GM21528 (cell line): ENCODE data around the gene RAB20.
"Not testable (repeated sequence)": the region's sequence is repeated elsewhere in the genome, so short reads cannot be mapped to it uniquely, and the experiment has no call there.

ENCODE experiments used
- ATAC-seq: cut with Tn5 transposase; IDR thresholded peaks from one replicate; pipeline ENCODE4 v1.9.1; 2021; ENCODE audit warnings: mild to moderate bottlenecking, moderate library complexity; ENCODE audit not compliant: unreplicated experiment, low FRiP score

Gene RAB20

GRCh38 chr13:110512198-110512740, 49.3 kb downstream of the RAB20 start:
- no peak for ATAC-seq

- ATAC-seq: no peak
These were observed 49.9 kb downstream of the RAB20 start for GRCh38 chr13:110511509-110512181.

GRCh38 chr13:110509971-110510786, 51.3 kb downstream of the RAB20 start:
- ATAC-seq: peak; percentile 69

- ATAC-seq: no peak
These were observed 52.0 kb downstream of the RAB20 start for GRCh38 chr13:110509478-110509926.

GRCh38 chr13:110507678-110508381, 53.7 kb downstream of the RAB20 start:
- ATAC-seq: no peak

- ATAC-seq: no peak
These were observed 54.5 kb downstream of the RAB20 start for GRCh38 chr13:110506859-110507566.

GRCh38 chr13:110506396-110506795, 55.1 kb downstream of the RAB20 start:
- no peak for ATAC-seq

- no peak for ATAC-seq
These were observed 55.9 kb downstream of the RAB20 start for GRCh38 chr13:110505594-110505993.

GRCh38 chr13:110503979-110504499, 57.5 kb downstream of the RAB20 start:
- ATAC-seq: no peak

GRCh38 chr13:110503037-110503901, 58.3 kb downstream of the RAB20 start:
- no peak for ATAC-seq

- no peak for ATAC-seq
These were observed 60.3 kb downstream of the RAB20 start for GRCh38 chr13:110501188-110501587.

- no peak for ATAC-seq
These were observed 61.2 kb downstream of the RAB20 start for GRCh38 chr13:110500341-110500740.

- no peak for ATAC-seq
These were observed 61.8 kb downstream of the RAB20 start for GRCh38 chr13:110499621-110500281.

GRCh38 chr13:110498765-110499164, 62.8 kb downstream of the RAB20 start:
- no peak for ATAC-seq

GRCh38 chr13:110498327-110498726, 63.2 kb downstream of the RAB20 start:
- no peak for ATAC-seq

- ATAC-seq: not testable (repeated sequence)
These were observed 63.6 kb downstream of the RAB20 start for GRCh38 chr13:110497896-110498295.

- no peak for ATAC-seq
These were observed 64.5 kb downstream of the RAB20 start for GRCh38 chr13:110497003-110497402.

GRCh38 chr13:110496281-110496680, 65.2 kb downstream of the RAB20 start:
- no peak for ATAC-seq

GRCh38 chr13:110495881-110496280, 65.6 kb downstream of the RAB20 start:
- no peak for ATAC-seq
